B cell (primary cell): ENCODE measurements around the gene EFCAB12.

Experiments used
- EZH2 ChIP-seq: IDR thresholded peaks from 2 replicates; pipeline ENCODE4 v1.6.1; 2012; ENCODE audit warnings: borderline replicate concordance, low read depth, mild to moderate bottlenecking, moderate library complexity, low read length; ENCODE audit not compliant: insufficient read depth, poor library complexity, severe bottlenecking
- TF ChIP-seq, protein P1 (sequence below): fragments of 200-600 bp; IDR thresholded peaks from one replicate; pipeline ENCODE4 v1.8.0; 2022; ENCODE audit warnings: antibody characterized with exemption, mild to moderate bottlenecking

DNA sequence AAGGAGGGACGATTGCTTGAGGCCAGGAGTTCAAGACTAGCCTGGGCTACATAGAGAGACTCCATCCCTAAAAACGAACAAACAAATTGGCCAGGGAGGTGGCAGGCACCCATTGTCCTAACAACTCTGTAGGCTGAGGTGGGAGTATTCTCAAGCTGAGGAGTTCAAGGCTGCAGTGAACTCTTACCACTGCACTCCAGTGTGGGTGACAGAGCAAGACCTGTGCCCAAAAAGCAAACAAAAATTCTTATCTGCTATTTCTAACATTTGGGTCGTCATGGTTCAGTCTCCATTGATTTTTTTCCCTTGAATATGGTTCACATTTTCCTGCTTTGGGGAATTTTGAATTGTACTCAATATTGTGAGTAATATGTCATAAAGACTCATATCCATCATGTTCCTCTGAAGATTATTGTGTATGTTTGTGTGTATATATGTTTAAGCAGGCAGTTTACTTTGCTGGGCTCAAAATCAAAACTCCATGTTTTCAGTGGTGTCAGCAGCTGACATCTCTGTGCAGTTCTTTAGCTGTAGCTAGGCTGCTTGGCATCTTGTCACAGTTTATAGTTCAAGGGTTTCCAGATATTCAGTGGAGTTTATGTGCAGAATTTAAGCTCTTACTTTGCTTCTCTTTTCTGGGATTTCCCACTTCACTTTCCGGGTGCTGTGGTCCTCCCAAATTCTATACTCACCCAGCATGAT, 44.8 kb upstream of the EFCAB12 start:
- TF ChIP-seq, protein P1, sequence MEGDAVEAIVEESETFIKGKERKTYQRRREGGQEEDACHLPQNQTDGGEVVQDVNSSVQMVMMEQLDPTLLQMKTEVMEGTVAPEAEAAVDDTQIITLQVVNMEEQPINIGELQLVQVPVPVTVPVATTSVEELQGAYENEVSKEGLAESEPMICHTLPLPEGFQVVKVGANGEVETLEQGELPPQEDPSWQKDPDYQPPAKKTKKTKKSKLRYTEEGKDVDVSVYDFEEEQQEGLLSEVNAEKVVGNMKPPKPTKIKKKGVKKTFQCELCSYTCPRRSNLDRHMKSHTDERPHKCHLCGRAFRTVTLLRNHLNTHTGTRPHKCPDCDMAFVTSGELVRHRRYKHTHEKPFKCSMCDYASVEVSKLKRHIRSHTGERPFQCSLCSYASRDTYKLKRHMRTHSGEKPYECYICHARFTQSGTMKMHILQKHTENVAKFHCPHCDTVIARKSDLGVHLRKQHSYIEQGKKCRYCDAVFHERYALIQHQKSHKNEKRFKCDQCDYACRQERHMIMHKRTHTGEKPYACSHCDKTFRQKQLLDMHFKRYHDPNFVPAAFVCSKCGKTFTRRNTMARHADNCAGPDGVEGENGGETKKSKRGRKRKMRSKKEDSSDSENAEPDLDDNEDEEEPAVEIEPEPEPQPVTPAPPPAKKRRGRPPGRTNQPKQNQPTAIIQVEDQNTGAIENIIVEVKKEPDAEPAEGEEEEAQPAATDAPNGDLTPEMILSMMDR: no peak
- no peak for TF ChIP-seq EZH2
